WTC11 (cell line): ENCODE measurements around the gene ABCG4. TPM values are rescaled to one million over a fixed set of nuclear protein-coding genes. Genes with fewer than 3 reads are reported as not detected.
"Not testable (repeated sequence)": the region's sequence is repeated elsewhere in the genome, so short reads cannot be mapped to it uniquely, and the experiment has no call there.

Experiments
- ATAC-seq: fragments of 200-7000 bp; cut with Tn5 transposase; 2 replicates; pipeline ENCODE4 v1.10.0; 2021; ENCODE audit warnings: mild to moderate bottlenecking, moderate library complexity
- CTCF ChIA-PET: fragments of 300-600 bp; sonication (Branson Sonifier 250); formaldehyde crosslinking; loops from one replicate; lab custom pipeline; 2021; ENCODE audit warnings: antibody characterized with exemption; lab: Charles Lee
- POLR2A ChIA-PET: fragments of 350-600 bp; sonication (Branson Sonifier 250); formaldehyde crosslinking; loops from one replicate; lab custom pipeline; 2021; ENCODE audit warnings: antibody characterized with exemption; lab: Charles Lee
- DNase-seq: peaks from one replicate; pipeline ENCODE4 v3.0.0; 2021; ENCODE audit warnings: low spot score
- H3K27ac Mint-ChIP-seq: 2 replicates; pipeline ENCODE4 v1.8.0; 2021; ENCODE audit warnings: mixed read lengths
- H3K27me3 Mint-ChIP-seq: 2 replicates; pipeline ENCODE4 v1.8.0; 2021; ENCODE audit warnings: low read depth, mild to moderate bottlenecking, moderate library complexity, mixed read lengths
- H3K36me3 Mint-ChIP-seq: 2 replicates; pipeline ENCODE4 v1.8.0; 2021; ENCODE audit warnings: mixed read lengths
- H3K4me1 Mint-ChIP-seq: 2 replicates; pipeline ENCODE4 v1.8.0; 2022; ENCODE audit warnings: mixed read lengths
- H3K4me3 Mint-ChIP-seq: 2 replicates; pipeline ENCODE4 v1.8.0; 2021; ENCODE audit warnings: mild to moderate bottlenecking, moderate library complexity, mixed read lengths
- H3K9me3 Mint-ChIP-seq: 2 replicates; pipeline ENCODE4 v1.8.0; 2021; ENCODE audit warnings: mixed read lengths
- AR ChIP-seq: fragments of 250-450 bp; sonication (Bioruptor Pico); IDR thresholded peaks from 2 replicates; pipeline ENCODE4 v1.9.0; 2021; ENCODE audit warnings: mild to moderate bottlenecking
- CDX4 ChIP-seq: fragments of 250-450 bp; sonication (Bioruptor Pico); IDR thresholded peaks from 2 replicates; pipeline ENCODE4 v1.9.0; 2021; ENCODE audit warnings: moderate library complexity, mild to moderate bottlenecking, inconsistent platforms, borderline replicate concordance
- ELF4 ChIP-seq: sonication (generic); formaldehyde crosslinking; IDR thresholded peaks from 2 replicates; pipeline ENCODE4 v1.8.1; 2022; ENCODE audit warnings: low read depth, mild to moderate bottlenecking, moderate library complexity, missing genetic modification reagents
- FOXP1 ChIP-seq: sonication (generic); formaldehyde crosslinking; IDR thresholded peaks from 2 replicates; pipeline ENCODE4 v1.8.0; 2022; ENCODE audit warnings: missing genetic modification reagents, mild to moderate bottlenecking, moderate library complexity, borderline replicate concordance
- JAZF1 ChIP-seq: fragments of 250-450 bp; sonication (Bioruptor Pico); IDR thresholded peaks from 2 replicates; pipeline ENCODE4 v1.9.0; 2021; ENCODE audit warnings: moderate library complexity, mild to moderate bottlenecking, inconsistent platforms
- MAX ChIP-seq: sonication (generic); formaldehyde crosslinking; IDR thresholded peaks from 2 replicates; pipeline ENCODE4 v1.8.0; 2022; ENCODE audit warnings: mild to moderate bottlenecking, missing genetic modification reagents
- MXD4 ChIP-seq: fragments of 250-450 bp; sonication (Bioruptor Pico); IDR thresholded peaks from 2 replicates; pipeline ENCODE4 v1.8.0; 2021; ENCODE audit warnings: mild to moderate bottlenecking, moderate library complexity, borderline replicate concordance
- SMAD4 ChIP-seq: sonication (generic); formaldehyde crosslinking; IDR thresholded peaks from 2 replicates; pipeline ENCODE4 v1.8.0; 2022; ENCODE audit warnings: mild to moderate bottlenecking, missing genetic modification reagents
- TEAD4 ChIP-seq: sonication (generic); formaldehyde crosslinking; IDR thresholded peaks from 2 replicates; pipeline ENCODE4 v1.8.0; 2022; ENCODE audit warnings: mild to moderate bottlenecking, missing genetic modification reagents
- ZNF121 ChIP-seq: sonication (generic); formaldehyde crosslinking; IDR thresholded peaks from 2 replicates; pipeline ENCODE4 v1.8.0; 2023; ENCODE audit warnings: missing genetic modification reagents
- ZNF263 ChIP-seq: sonication (generic); formaldehyde crosslinking; IDR thresholded peaks from 2 replicates; pipeline ENCODE4 v1.8.1; 2022; ENCODE audit warnings: low read depth, mild to moderate bottlenecking, moderate library complexity, missing genetic modification reagents
- ZNF317 ChIP-seq: sonication (generic); formaldehyde crosslinking; IDR thresholded peaks from 2 replicates; pipeline ENCODE4 v1.8.1; 2023; ENCODE audit warnings: low read depth, mild to moderate bottlenecking, moderate library complexity, missing genetic modification reagents, borderline replicate concordance
- ZNF425 ChIP-seq: fragments of 250-450 bp; sonication (Bioruptor Pico); conservative IDR thresholded peaks from 2 replicates; pipeline ENCODE4 v1.9.0; 2021; ENCODE audit warnings: mild to moderate bottlenecking
- ZNF512 ChIP-seq: sonication (generic); formaldehyde crosslinking; IDR thresholded peaks from 2 replicates; pipeline ENCODE4 v1.8.1; 2022; ENCODE audit warnings: missing genetic modification reagents, borderline replicate concordance
- total RNA-seq: library from RNA; stranded (reverse); gene quantifications from 3 replicates; pipeline ENCODE4 v1.2.3, GENCODE V29; 2021
- TF ChIP-seq, protein P1 (sequence below): fragments of 200-600 bp; IDR thresholded peaks from 2 replicates; pipeline ENCODE4 v1.8.0; 2022; ENCODE audit warnings: antibody characterized with exemption

The ABCG4 gene
- total RNA-seq, 1 experiment from 2014 or later = 4.4 TPM

- TF ChIP-seq AR (CRISPR knock-in tag) (no peak), MXD4 (no peak)
These were observed 14.4 kb upstream of the ABCG4 start (continued) for GRCh38 chr11:119134389-119134978.

GRCh38 chr11:119139276-119139675, 9.6 kb upstream of the ABCG4 start:
- H3K9me3 Mint-ChIP-seq, H3K27ac Mint-ChIP-seq, CTCF ChIA-PET, POLR2A ChIA-PET, H3K36me3 Mint-ChIP-seq, ATAC-seq, H3K27me3 Mint-ChIP-seq, H3K4me3 Mint-ChIP-seq, DNase-seq, H3K4me1 Mint-ChIP-seq: not testable (repeated sequence)

GRCh38 chr11:119144825-119145486, 3.9 kb upstream of the ABCG4 start:
- Mint-ChIP-seq H3K27me3 (peaks cover 43% of the 10 kb centered on the region), H3K4me3 (no peak overlapping the region), H3K9me3 (no peaks in the 10 kb centered on the region), H3K36me3 (no peaks in the 10 kb centered on the region), H3K4me1 (peaks cover 23% of the 10 kb centered on the region), H3K27ac (no peak overlapping the region)
- TF ChIP-seq JAZF1 (CRISPR knock-in tag) (no peak), ZNF317 (CRISPR knock-in tag) (no peak), CDX4 (CRISPR knock-in tag) (no peak)
- TF ChIP-seq, protein P1, sequence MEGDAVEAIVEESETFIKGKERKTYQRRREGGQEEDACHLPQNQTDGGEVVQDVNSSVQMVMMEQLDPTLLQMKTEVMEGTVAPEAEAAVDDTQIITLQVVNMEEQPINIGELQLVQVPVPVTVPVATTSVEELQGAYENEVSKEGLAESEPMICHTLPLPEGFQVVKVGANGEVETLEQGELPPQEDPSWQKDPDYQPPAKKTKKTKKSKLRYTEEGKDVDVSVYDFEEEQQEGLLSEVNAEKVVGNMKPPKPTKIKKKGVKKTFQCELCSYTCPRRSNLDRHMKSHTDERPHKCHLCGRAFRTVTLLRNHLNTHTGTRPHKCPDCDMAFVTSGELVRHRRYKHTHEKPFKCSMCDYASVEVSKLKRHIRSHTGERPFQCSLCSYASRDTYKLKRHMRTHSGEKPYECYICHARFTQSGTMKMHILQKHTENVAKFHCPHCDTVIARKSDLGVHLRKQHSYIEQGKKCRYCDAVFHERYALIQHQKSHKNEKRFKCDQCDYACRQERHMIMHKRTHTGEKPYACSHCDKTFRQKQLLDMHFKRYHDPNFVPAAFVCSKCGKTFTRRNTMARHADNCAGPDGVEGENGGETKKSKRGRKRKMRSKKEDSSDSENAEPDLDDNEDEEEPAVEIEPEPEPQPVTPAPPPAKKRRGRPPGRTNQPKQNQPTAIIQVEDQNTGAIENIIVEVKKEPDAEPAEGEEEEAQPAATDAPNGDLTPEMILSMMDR = peak; percentile 52
- CTCF ChIA-PET = interaction anchor here (0.6 to 2.5 kb wide), 44 partner anchors 8 to 1302 kb away, joined by 3 to 31 read pairs (median 4); partner anchors contain the start of genes C1QTNF5, C2CD2L, CBL and DPAGT1
- POLR2A ChIA-PET = interaction anchor here (0.6 to 1.1 kb wide), 2 partner anchors 20 to 23 kb away, joined by 3 to 4 read pairs; partner anchors contain the start of gene HINFP
- ATAC-seq (peak; percentile 83), DNase-seq (peak; percentile 84)

DNA sequence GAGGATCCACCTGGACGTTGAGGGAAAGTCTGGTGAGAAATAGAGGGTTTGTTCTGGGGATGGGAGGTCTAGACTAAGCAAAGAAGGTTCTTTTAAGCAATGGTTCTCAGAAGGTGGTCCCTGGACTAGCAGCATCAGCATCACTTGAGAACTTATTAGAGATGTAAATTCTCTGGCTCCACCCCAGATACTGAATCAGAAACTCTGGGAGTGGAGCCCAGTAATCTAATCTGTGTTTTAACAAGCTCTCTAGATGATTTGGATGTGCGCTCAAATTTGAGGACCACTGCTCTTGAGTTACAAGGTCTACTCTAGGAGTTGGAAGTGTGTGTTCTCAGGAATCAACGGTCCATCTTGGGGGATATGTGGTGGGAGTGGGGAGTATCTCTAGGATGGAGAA, 3.3 kb upstream of the ABCG4 start:
- no peak overlapping the region for H3K4me3 Mint-ChIP-seq
- ChIA-PET CTCF (interaction anchor here (0.7 to 2.5 kb wide), 17 partner anchors 11 to 194 kb away, joined by 3 to 31 read pairs (median 5); partner anchors contain the start of genes CBL, DPAGT1, HINFP and NHERF4), POLR2A (no interaction called here)
- TF ChIP-seq ZNF512 (CRISPR knock-in tag) (no peak), ZNF263 (CRISPR knock-in tag) (no peak), SMAD4 (CRISPR knock-in tag) (no peak), TEAD4 (CRISPR knock-in tag) (no peak), FOXP1 (no peak), ZNF121 (CRISPR knock-in tag) (no peak), ELF4 (CRISPR knock-in tag) (no peak), ZNF425 (no peak), MAX (CRISPR knock-in tag) (no peak)
- no peaks in the 10 kb centered on the region for H3K36me3 Mint-ChIP-seq
- DNase-seq (no peak), ATAC-seq (no peak)
- peaks cover 25% of the 10 kb centered on the region for H3K4me1 Mint-ChIP-seq
- no peaks in the 10 kb centered on the region for H3K9me3 Mint-ChIP-seq
- H3K27me3 Mint-ChIP-seq = peaks cover 48% of the 10 kb centered on the region
- H3K27ac Mint-ChIP-seq = no peak overlapping the region
